ENCODE data around the gene MOSPD3.

The MOSPD3 gene

DNA sequence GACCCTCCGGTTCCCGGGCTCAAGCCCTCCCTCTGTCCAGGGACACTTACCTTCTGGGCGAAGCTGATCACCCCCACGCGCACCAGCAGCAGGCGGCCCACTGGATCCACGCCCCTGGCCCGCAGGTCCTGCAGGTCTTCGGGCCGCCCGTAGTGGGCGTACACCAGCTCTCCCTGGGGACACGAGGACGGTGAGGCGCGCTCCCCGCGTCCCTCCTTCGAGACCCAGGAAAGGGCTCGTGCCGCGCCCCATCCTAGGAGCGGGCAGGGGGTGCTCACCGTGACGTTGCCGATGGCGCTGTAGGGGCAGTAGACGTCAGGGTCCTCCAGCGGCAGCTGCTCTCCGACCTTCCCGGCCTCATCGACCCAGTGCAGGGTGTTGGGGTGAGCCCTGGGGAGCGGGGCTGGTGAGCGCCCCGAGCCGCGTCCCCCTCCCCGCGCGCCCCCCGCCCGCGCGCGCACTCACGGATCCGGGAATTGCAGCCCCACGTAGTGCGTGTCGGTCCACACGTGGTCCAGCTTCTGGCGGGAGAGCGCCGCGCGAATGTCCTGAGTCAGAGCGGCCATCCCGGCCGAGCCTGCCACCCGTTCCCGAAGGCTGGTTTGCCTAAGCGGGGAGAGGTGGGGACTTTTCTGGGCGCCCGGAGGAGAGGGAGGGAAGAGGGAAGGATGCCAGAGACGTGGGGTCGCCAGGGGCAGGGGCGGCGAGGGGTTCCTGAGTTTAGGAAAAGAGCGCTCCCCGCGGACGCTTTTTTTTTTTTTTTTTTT lies 20.8 kb downstream of the MOSPD3 start:
- DNase-seq (ENCODE audit: extremely low read depth, low read depth), result no peak
- TF ChIP-seq, protein P1, sequence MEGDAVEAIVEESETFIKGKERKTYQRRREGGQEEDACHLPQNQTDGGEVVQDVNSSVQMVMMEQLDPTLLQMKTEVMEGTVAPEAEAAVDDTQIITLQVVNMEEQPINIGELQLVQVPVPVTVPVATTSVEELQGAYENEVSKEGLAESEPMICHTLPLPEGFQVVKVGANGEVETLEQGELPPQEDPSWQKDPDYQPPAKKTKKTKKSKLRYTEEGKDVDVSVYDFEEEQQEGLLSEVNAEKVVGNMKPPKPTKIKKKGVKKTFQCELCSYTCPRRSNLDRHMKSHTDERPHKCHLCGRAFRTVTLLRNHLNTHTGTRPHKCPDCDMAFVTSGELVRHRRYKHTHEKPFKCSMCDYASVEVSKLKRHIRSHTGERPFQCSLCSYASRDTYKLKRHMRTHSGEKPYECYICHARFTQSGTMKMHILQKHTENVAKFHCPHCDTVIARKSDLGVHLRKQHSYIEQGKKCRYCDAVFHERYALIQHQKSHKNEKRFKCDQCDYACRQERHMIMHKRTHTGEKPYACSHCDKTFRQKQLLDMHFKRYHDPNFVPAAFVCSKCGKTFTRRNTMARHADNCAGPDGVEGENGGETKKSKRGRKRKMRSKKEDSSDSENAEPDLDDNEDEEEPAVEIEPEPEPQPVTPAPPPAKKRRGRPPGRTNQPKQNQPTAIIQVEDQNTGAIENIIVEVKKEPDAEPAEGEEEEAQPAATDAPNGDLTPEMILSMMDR (IDR thresholded peaks at IDR 0.05; ENCODE audit: low read depth, low read length), result peak; percentile 36

DNA sequence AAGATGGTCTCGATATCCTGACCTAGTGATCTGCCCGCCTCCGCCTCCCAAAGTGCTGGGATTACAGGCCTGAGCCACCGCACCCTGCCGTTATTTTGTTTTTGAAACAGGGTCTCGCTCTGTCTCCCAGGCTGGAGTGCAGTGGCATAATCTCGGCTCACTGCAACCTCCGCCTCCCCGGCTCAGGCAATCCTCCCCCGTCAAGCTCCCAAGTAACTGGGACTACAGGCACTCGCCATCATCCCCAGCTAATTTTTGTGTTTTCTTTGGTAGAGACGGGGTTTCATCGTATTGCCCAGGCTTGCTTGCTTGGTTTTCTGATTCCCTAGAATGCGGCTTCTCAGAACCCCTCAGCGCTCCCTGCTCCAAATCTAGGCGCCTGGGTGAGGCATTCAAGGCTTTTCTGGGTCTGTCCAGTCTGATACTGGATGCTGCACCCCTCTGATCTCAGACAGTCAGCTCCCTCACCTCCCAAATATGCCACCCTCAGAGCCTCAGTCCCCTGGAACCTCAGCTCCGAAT lies 27.7 kb downstream of the MOSPD3 start:
- no peak for DNase-seq (ENCODE audit: extremely low read depth, low read depth)
- TF ChIP-seq, protein P1 (IDR thresholded peaks at IDR 0.05; ENCODE audit: low read depth, low read length), result no peak

DNA sequence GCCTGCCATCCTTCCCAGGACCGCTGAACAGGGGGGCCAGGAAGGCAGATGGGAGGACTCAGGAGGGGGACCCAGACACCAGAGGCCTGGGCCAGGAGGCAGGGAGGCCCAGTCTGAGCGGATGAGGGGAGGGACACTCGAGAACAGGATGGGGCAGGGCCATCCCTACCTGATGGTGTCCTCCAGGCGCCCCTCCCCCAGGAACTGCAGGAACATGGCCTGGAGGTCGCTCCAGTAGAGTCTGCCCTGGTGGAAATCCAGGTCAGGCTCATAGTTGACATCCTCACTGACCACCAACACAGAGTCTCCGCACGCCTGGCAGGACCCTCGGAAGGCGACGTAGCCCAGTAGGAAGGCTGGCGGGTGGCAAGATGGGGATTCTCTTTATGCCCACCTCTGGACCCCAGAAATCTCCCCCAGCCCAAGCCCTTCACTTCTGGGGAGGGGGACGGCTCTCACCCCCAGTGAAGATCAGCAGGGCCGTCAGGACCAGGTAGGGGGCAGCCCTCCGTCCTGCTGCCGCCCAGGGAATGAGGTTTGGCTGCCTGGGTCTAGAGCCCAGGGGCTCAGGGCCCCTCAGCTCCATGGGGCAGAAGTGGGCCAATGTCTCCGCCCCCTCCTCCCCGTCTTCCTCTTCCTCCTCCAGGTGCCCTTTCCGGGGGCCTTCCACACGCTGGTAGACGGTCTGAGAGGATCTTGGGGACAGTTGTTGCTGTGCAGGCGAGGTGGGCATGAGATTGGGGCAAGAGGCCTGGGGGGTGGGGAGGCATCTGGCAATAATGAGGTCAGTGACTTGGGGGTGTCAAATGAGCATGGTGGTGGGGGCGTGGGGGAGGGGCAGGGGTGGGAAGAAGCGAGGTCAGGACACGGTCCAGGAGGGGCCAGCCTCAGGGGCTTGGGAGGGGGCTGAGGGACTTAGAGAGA lies 28.4 kb downstream of the MOSPD3 start:
- DNase-seq (ENCODE audit: extremely low read depth, low read depth), result no peak
- TF ChIP-seq, protein P1 (IDR thresholded peaks at IDR 0.05; ENCODE audit: low read depth, low read length), result no peak

DNA sequence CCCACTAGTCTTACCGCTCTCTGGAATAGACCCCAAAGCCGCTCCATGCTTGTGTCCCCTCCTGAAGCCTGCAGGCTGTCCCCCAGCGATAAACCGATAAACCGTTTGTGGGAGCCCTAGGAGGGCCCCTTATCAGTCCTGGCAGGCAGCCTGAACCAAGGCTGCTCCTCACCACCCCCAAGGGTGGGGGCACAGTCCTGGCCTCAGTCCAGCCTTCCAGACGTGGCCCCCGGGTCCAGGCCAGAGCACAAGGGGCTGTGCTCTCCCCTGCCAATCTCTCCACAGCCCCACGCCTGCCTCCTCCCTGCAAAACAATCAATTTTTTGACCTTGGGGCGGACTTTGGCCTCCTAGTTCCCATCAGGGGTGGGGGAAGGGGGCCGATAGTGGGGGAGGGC lies 29.1 kb downstream of the MOSPD3 start, which contains the start of gene TFR2:
Gene TFR2 (minus strand): TSS at position 90 of the 397 bp plus-strand sequence. CDS start 43 bp downstream, at position 47.
- TF ChIP-seq, protein P1 (IDR thresholded peaks at IDR 0.05; ENCODE audit: low read depth, low read length), result no peak
- no peak for DNase-seq (ENCODE audit: extremely low read depth, low read depth)

DNA sequence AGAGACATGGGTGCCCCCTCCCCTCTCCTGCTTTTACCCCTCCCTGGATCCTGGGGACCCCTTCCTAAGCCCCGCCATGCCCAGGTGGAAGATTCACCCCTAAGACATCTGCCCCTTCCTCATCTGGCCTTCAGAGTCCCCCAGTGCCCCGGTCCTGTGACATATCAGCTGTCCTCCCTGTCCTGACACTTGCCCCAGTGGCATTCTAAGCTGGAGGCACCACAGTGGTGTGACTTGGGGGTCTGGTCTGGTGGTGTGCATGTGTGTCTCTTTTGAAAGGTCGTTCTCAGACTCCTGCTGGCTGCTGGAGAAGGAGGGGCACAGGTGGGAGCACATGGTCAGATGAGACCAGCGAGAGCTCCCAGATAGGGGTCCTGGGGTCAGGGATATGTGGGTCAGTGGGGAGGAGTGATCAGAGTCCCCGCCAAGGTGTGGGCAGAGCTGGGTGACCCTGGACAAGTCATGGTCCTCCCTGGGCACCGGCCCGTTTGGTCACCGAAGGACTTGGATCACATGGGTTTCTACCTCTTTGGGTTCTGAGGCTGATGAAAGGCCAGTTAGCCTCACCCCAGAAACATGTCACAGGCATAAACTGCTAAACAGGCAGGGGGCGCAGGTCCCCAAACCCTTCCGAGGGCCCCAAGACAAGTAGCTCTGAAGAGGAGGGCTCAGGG lies 29.7 kb downstream of the MOSPD3 start:
- DNase-seq (ENCODE audit: extremely low read depth, low read depth), result no peak
- TF ChIP-seq, protein P1 (IDR thresholded peaks at IDR 0.05; ENCODE audit: low read depth, low read length), result no peak

DNA sequence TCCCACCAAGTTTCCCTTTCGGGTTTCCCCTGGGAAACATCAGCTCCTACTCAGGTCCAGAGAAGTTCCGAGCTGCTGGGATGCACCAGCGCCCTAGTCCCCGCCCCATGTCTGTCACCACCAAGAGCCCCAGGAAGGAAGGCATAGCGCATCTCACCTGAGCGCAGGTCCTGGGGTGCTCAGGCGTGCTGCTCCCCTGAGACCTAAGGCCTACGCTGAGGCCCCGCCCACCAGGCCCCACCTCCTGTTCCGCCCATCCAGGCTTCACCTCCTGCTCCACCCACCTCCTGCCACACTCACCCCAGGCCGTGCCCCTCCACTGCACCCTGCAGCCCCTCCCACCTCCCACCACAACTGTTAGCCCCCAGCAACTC lies 30.2 kb downstream of the MOSPD3 start:
- no peak for DNase-seq (ENCODE audit: extremely low read depth, low read depth)
- TF ChIP-seq, protein P1 (IDR thresholded peaks at IDR 0.05; ENCODE audit: low read depth, low read length), result no peak
